HEK293T (cell line): ENCODE data around the gene RUNDC3A.

Experiments
- ARNT ChIP-seq: fragments of 450-650 bp; IDR thresholded peaks from 2 replicates; pipeline ENCODE4 v1.6.1; 2017; ENCODE audit warnings: mild to moderate bottlenecking
- BHLHE40 ChIP-seq: fragments of 450-650 bp; IDR thresholded peaks from 2 replicates; pipeline ENCODE4 v1.6.1; 2016; ENCODE audit warnings: mild to moderate bottlenecking, moderate library complexity, borderline replicate concordance
- CTBP1 ChIP-seq: fragments of 450-650 bp; IDR thresholded peaks from 2 replicates; pipeline ENCODE4 v1.6.1; 2016; ENCODE audit warnings: borderline replicate concordance
- FOXK2 ChIP-seq: fragments of 450-650 bp; IDR thresholded peaks from 2 replicates; pipeline ENCODE4 v1.6.1; 2016; ENCODE audit warnings: mild to moderate bottlenecking
- FOXM1 ChIP-seq: fragments of 450-650 bp; IDR thresholded peaks from 2 replicates; pipeline ENCODE4 v1.6.1; 2017; ENCODE audit warnings: mild to moderate bottlenecking, borderline replicate concordance
- L3MBTL2 ChIP-seq: fragments of 450-650 bp; conservative IDR thresholded peaks from 2 replicates; pipeline ENCODE4 v1.6.1; 2016; ENCODE audit warnings: mild to moderate bottlenecking
- SP1 ChIP-seq: fragments of 450-650 bp; IDR thresholded peaks from 2 replicates; pipeline ENCODE4 v1.6.1; 2017
- TARDBP ChIP-seq: fragments of 450-650 bp; IDR thresholded peaks from 2 replicates; pipeline ENCODE4 v1.6.1; 2016
- ZNF384 ChIP-seq: fragments of 450-650 bp; IDR thresholded peaks from 2 replicates; pipeline ENCODE4 v1.6.1; 2016

DNA sequence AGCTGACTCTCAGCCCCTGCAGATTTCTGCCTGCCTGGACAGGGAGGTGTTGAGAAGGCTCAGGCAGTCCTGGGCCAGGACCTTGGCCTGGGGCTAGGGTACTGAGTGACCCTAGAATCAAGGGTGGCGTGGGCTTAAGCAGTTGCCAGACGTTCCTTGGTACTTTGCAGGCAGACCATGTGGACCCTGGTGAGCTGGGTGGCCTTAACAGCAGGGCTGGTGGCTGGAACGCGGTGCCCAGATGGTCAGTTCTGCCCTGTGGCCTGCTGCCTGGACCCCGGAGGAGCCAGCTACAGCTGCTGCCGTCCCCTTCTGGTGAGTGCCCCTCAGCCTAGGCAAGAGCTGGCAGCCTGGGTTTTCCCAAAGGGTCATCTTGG lies 40.6 kb downstream of the RUNDC3A start:
- TF ChIP-seq TARDBP = no peak
- no peak for TF ChIP-seq ZNF384
- no peak for TF ChIP-seq FOXK2
- TF ChIP-seq BHLHE40 = no peak
- TF ChIP-seq L3MBTL2 = no peak
- no peak for TF ChIP-seq SP1
- no peak for TF ChIP-seq CTBP1
- TF ChIP-seq ARNT = no peak
- TF ChIP-seq FOXM1 = no peak
